Stimulated activated CD4-positive, alpha-beta T cell treated with anti-CD3 and anti-CD28 coated beads, TNF-alpha, amount 100 ng/mL, for 1 hour (primary cell): ENCODE measurements around the gene ACOT6.
"Not testable (repeated sequence)": the region's sequence is repeated elsewhere in the genome, so short reads cannot be mapped to it uniquely, and the experiment has no call there.

Experiments used
- DNase-seq, 3 donors: peaks; one replicate each; pipeline ENCODE4 v3.0.0-alpha.2; 2020; ENCODE audit warnings: low read depth in 3 of 3, low spot score in 1 of 3

The ACOT6 gene

GRCh38 chr14:73594491-73594890 is 17.8 kb upstream of the ACOT6 start:
- no peak for DNase-seq

- DNase-seq = no peak
Measured at GRCh38 chr14:73599499-73599898, 12.8 kb upstream of the ACOT6 start.

GRCh38 chr14:73602994-73603393 is 9.3 kb upstream of the ACOT6 start:
- no peak for DNase-seq

GRCh38 chr14:73606271-73606670 is 6.0 kb upstream of the ACOT6 start:
- DNase-seq = no peak

- DNase-seq = no peak
Measured at GRCh38 chr14:73607241-73607640, 5.1 kb upstream of the ACOT6 start.

- no peak for DNase-seq
Measured at GRCh38 chr14:73610687-73611086, 1.6 kb upstream of the ACOT6 start.

GRCh38 chr14:73613046-73613383 is 698 bp downstream of the ACOT6 start:
- no peak for DNase-seq

- no peak for DNase-seq
Measured at GRCh38 chr14:73613419-73613963, 1.2 kb downstream of the ACOT6 start.

- no peak for DNase-seq
Measured at GRCh38 chr14:73616831-73617230, 4.5 kb downstream of the ACOT6 start.

- DNase-seq = no peak
Measured at GRCh38 chr14:73619524-73619923, 7.2 kb downstream of the ACOT6 start.

- DNase-seq = no peak
Measured at GRCh38 chr14:73620268-73620667, 8.0 kb downstream of the ACOT6 start.

- DNase-seq = no peak
Measured at GRCh38 chr14:73623504-73624054, 11.3 kb downstream of the ACOT6 start.

- DNase-seq = no peak
Measured at GRCh38 chr14:73625706-73626105, 13.4 kb downstream of the ACOT6 start.

- DNase-seq = no peak
Measured at GRCh38 chr14:73627151-73627558, 14.8 kb downstream of the ACOT6 start.

- no peak for DNase-seq
Measured at GRCh38 chr14:73630009-73630780, 17.9 kb downstream of the ACOT6 start.

GRCh38 chr14:73633116-73634010 is 21.0 kb downstream of the ACOT6 start:
- DNase-seq = peak; percentile 31 to 40 (median 38)

GRCh38 chr14:73634011-73634833 is 21.9 kb downstream of the ACOT6 start:
- no peak for DNase-seq

GRCh38 chr14:73636355-73636754 is 24.0 kb downstream of the ACOT6 start:
- not testable (repeated sequence) for DNase-seq

- no peak for DNase-seq
Measured at GRCh38 chr14:73637830-73638229, 25.5 kb downstream of the ACOT6 start.

GRCh38 chr14:73640796-73641365 is 28.6 kb downstream of the ACOT6 start:
- DNase-seq = no peak
